ENCODE measurements around the gene SLC44A3. TPM values are rescaled to one million over a fixed set of nuclear protein-coding genes. Genes with fewer than 3 reads are reported as not detected.

SLC44A3 gene
- total and polyA plus RNA-seq, 2 of the 13 experiments (the other 11 are each of a cell fraction or from before 2014, with no cell fraction given): 6.8 to 14.1 TPM

DNA sequence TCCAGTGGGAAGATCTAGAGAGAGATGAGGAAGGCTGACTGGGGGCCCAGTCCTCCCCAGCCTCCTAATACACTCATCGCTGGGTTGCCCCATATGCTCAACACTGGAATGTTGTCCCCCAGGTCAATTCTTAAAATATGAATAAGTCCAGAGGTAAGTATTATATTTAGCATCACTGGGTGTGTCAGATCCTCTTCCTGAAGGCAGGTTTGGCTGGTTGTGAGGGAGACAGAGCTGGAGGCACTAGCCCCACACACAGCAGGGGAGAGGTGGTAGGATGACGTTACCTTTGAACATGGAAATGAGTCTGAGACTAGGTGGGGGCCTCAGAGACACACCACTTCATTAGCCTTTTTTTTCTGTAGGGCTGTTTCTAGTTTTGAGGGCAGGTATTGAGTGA lies 42.6 kb downstream of the SLC44A3 start:
- ATAC-seq: no peak
- Histone ChIP-seq H3K4me3 (replicated peaks in 1 of 3; ENCODE audit: insufficient read depth in 1 of 3, low read depth in 2 of 3, low read length in 3 of 3) (no peak overlapping the region), H4K20me1 (ENCODE audit: insufficient read depth, low read length) (no peaks in the 10 kb centered on the region), H3K27me3 (ENCODE audit: control insufficient read depth in 1 of 2, insufficient read depth in 2 of 2, low read length in 2 of 2) (no peaks in the 10 kb centered on the region), H3K79me2 (ENCODE audit: insufficient read depth, low read length) (no peaks in the 10 kb centered on the region), H3K9ac (ENCODE audit: insufficient read depth, low read depth, low read length) (no peak overlapping the region), H3K9me3 (ENCODE audit: low read length) (no peaks in the 10 kb centered on the region), H3K4me2 (ENCODE audit: low read depth, low read length) (no peak overlapping the region), H3K27ac (ENCODE audit: extremely low read length, insufficient read depth, low read length) (no peak overlapping the region), H3K36me3 (replicated peaks in 1 of 2; ENCODE audit: control insufficient read depth in 1 of 2, insufficient read depth in 2 of 2, low read length in 2 of 2) (no peaks in the 10 kb centered on the region; a peak in 1 of 5 replicates), H2AFZ (ENCODE audit: low read length) (no peak overlapping the region), H3K4me1 (ENCODE audit: insufficient read depth, low read length) (peaks cover 37% of the 10 kb centered on the region)
- BruUV-seq (replicated peaks): no TSS peak
- WGBS (ENCODE audit: low lambda C conversion rate): 96% methylated on average over 2 of the region's 2 CpGs
- FAIRE-seq: no peak
- in situ Hi-C loops (cut with HindIII; ENCODE audit: extremely low pct_ligation_motif_present, low pct_unique_long_range_greater_than_20kb) (loop anchor here (25.0 kb wide), 1 partner anchor 375 kb away; the partner anchor contains the start of gene RWDD3), intact Hi-C loops (cut with micrococcal nuclease; ENCODE audit: unreplicated experiment) (no loop called here)
- no peak for DNase-seq (ENCODE audit: low spot score)
- CTCF ChIA-PET (ENCODE audit: low intra/inter-chr PET ratio, low total read pairs): no interaction called here
- TF ChIP-seq ZNF569 (CRISPR knock-in tag; IDR thresholded peaks at IDR 0.05; ENCODE audit: borderline replicate concordance): no peak
- POLR2A ChIA-PET: interaction anchor here (0.9 kb wide), 1 partner anchor 8 kb away, joined by 3 read pairs; no protein-coding TSS in a partner anchor

DNA sequence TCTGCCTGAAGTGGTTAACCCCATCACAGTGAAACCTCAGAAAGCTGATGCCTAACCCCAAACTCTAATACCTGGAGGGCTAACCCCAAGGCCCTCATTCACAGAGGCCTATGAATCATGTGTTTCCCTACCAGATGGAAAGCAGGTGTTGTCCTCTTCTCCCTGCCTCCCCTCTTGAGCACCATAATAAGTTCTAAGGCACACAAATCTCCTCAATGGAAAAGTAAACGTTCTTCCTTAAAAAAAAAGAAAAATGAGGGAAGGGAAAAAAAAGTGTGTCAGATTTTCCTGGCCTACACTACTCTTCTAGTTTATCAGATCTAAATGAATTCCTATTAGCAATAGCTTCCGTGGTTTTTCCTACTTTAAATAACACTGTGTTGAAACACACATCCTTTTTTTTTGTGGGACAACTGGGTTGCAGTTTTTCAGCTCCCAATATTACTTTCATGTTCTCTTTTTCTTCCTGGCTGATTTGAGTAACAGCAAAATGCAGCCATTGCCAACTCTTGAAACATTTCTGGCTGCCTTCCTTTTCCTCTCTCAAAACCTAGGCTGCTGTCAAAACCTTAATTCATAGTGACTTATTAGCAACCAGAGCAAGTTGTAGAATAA lies 43.2 kb downstream of the SLC44A3 start:
- WGBS (ENCODE audit: low lambda C conversion rate): 46% methylated on average over 2 of the region's 2 CpGs
- Histone ChIP-seq H3K36me3 (replicated peaks in 1 of 2; ENCODE audit: control insufficient read depth in 1 of 2, insufficient read depth in 2 of 2, low read length in 2 of 2) (no peaks in the 10 kb centered on the region; a peak in 1 of 5 replicates), H3K4me2 (ENCODE audit: low read depth, low read length) (peak overlapping the region; percentile 4), H4K20me1 (ENCODE audit: insufficient read depth, low read length) (no peaks in the 10 kb centered on the region), H2AFZ (ENCODE audit: low read length) (no peak overlapping the region), H3K4me3 (replicated peaks in 1 of 3; ENCODE audit: insufficient read depth in 1 of 3, low read depth in 2 of 3, low read length in 3 of 3) (no peak overlapping the region), H3K9ac (ENCODE audit: insufficient read depth, low read depth, low read length) (no peak overlapping the region), H3K27ac (ENCODE audit: extremely low read length, insufficient read depth, low read length) (no peak overlapping the region), H3K9me3 (ENCODE audit: low read length) (no peaks in the 10 kb centered on the region), H3K27me3 (ENCODE audit: control insufficient read depth in 1 of 2, insufficient read depth in 2 of 2, low read length in 2 of 2) (no peaks in the 10 kb centered on the region), H3K79me2 (ENCODE audit: insufficient read depth, low read length) (no peaks in the 10 kb centered on the region), H3K4me1 (ENCODE audit: insufficient read depth, low read length) (peaks cover 37% of the 10 kb centered on the region)
- FAIRE-seq (no peak), DNase-seq (ENCODE audit: low spot score) (no peak), ATAC-seq (no peak)
- ChIA-PET CTCF (ENCODE audit: low intra/inter-chr PET ratio, low total read pairs) (no interaction called here), POLR2A (interaction anchor here (0.9 kb wide), 1 partner anchor 9 kb away, joined by 3 read pairs; no protein-coding TSS in a partner anchor)
- in situ Hi-C loops (cut with HindIII; ENCODE audit: extremely low pct_ligation_motif_present, low pct_unique_long_range_greater_than_20kb) (loop anchor here (25.0 kb wide), 1 partner anchor 374 kb away; the partner anchor contains the start of gene RWDD3), intact Hi-C loops (cut with micrococcal nuclease; ENCODE audit: unreplicated experiment) (no loop called here)
- BruUV-seq (replicated peaks): no TSS peak
- TF ChIP-seq SOX5 (CRISPR knock-in tag; IDR thresholded peaks at IDR 0.05; ENCODE audit: borderline replicate concordance): no peak
- peak; percentile 20 for TF ChIP-seq ASH2L (IDR thresholded peaks at IDR 0.05; ENCODE audit: insufficient read length, low read depth, low read length)

All from HepG2 (cell line).